ENCODE measurements around the gene HSPBP1. TPM values are rescaled to one million over a fixed set of nuclear protein-coding genes. Genes with fewer than 3 reads are reported as not detected.
A peak's percentile ranks its signal among the peaks of the same experiment; 100 is the strongest.

HSPBP1 gene
- total RNA-seq, 2 donors from 2014 or later: 20.8 to 56.6 TPM

DNA sequence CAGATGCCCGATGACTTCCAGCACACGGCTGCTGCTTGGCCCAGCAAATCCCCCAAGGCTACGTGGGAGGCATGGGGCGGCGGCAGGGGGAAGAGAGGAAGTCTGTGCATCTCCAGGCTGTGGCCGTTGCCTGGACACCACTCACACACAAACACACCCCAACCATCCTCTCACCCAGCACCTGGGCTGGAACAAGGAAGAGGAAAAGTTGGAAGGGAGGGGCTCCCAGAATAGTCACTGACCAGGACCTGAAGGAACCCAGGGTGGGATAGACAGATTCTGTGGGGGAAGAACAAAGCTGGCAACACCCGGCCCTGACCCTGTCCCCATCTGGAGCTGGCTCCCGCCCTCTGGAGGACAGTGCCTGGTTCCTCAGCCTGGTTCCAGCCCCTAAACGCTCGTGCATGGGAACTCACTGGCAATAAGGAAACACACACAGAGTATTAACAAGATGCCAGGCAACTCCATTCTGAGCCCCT is 32.2 kb downstream of the HSPBP1 start:
- Mint-ChIP-seq H3K27me3 (no peaks in the 10 kb centered on the region), H3K36me3 (ENCODE audit: low read depth) (peaks cover 77% of the 10 kb centered on the region), H3K9me3 (no peaks in the 10 kb centered on the region), H3K4me1 (peaks cover 27% of the 10 kb centered on the region), H3K4me3 (no peak overlapping the region), H3K27ac (peak overlapping the region; percentile 67)
- no peak for ATAC-seq (replicated peaks)

DNA sequence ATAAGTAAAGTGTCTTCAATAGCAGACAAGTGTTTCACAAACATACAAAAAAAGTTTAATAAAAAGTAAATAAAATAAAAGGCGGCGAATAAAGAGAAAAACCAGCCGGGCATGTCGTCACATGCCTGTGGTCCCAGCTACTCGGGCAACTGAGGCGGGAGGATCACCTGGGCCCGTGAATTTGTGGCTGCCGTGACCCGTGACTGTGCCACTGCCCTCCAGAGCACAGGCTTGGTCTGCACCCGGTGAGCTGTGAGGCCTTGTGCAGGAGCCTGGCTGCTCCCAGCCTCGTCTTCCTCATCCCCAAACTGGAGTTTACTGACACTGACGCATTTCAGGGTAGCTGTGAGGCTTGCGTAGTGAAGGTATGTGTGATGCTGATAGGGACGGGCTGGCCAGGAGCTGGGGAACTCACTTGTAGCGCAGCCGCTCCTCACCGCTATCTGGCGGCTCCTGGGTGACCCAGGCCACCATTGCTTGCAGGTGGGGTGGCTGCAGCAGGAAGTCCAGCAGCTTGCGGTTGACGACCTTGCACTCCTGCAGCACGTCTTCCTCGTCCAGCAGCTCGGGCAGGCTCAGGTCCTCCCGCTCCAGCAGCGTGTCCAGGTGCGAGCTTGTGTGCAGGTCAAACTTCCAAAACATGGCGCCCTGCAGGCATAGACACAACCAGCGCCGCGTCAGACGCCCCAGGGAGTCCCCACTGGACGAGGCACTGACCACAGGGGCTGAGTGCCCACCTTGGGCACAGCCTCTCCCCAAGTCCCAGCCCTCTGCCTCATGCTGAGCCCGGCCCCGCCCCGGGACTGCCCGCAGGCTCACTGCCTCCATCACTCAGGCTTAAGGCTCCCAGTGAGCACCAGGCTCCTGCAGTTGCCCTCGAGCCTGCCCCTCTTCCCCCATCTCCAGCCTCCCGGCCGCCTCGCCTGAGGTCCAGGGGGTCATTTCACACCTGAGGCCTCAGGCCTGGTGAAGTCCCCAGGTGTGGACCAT is 33.2 kb downstream of the HSPBP1 start:
- no peak overlapping the region for H3K4me3 Mint-ChIP-seq
- H3K9me3 Mint-ChIP-seq: no peaks in the 10 kb centered on the region
- H3K27ac Mint-ChIP-seq: no peak overlapping the region
- H3K4me1 Mint-ChIP-seq: peaks cover 25% of the 10 kb centered on the region
- no peak for ATAC-seq (replicated peaks)
- H3K27me3 Mint-ChIP-seq: no peaks in the 10 kb centered on the region
- peaks cover 78% of the 10 kb centered on the region for H3K36me3 Mint-ChIP-seq (ENCODE audit: low read depth)

DNA sequence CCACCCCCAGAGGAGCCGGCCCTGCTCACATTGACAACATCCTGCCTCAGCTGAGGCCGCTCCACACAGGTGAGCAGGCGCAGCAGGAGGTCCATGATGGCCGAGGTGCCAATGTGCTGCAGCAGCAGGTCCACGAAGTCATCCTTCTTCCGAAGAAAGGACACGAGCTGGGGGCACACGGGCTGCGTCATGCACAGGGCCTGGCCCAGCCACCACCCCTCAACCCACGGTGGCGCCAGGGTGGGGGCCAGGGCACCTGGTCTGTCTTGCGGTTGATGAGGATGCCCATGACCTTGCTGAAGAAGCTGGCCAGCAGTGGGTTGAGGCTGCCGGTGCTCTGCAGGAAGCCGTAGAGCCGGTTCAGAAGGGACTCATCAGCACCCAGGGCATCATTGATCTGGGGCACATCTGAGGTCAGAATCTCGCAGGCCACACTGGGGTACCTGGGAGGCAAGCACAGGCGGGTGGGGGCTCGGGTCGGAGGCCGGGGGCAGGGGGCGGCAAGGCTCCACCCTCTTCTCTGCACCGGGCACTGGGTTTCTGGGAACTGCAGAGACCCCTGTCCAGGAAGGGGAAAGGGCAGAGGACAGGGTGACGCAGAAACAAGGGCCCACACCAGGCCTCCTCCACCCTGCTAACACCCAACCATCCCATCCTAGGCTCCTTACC is 34.5 kb downstream of the HSPBP1 start:
- Mint-ChIP-seq H3K27me3 (no peaks in the 10 kb centered on the region), H3K4me1 (peaks cover 12% of the 10 kb centered on the region), H3K4me3 (no peak overlapping the region), H3K9me3 (no peaks in the 10 kb centered on the region), H3K36me3 (ENCODE audit: low read depth) (peaks cover 77% of the 10 kb centered on the region), H3K27ac (no peak overlapping the region)
- no peak for ATAC-seq (replicated peaks)

DNA sequence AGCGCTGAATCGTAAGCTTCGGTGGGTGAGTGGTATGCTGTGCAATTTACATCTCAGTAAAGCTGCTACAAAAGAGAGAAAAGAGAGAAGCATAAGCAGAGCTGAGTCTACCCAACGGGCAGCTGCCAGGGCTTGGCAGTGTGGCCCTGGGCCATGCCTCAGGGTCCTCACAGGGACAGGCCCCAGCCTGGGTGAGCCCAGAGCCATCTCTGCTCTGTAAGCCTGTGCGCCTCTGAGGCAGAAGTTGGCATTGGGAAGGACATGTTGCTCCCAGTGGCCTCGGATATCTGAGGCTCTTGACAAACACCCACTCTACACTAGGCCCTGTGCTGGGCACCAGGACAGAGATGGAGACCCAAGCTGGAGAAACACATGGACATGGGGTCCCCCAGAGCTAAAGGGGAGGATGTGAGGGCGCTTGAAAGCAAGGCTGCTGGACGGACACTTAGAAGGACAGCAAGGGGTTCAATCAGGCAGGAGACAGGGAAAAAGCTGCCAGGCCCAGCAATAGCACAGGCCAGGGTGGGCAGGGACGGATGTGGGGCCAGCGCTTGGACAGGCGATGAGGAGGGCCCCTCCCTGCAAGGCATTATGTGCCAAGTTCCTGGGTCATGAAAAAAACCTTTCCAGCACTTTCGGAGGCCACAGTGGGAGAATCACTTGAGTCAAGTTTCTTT is 35.8 kb downstream of the HSPBP1 start:
- peaks cover 11% of the 10 kb centered on the region for H3K4me1 Mint-ChIP-seq
- no peak for ATAC-seq (replicated peaks)
- no peaks in the 10 kb centered on the region for H3K27me3 Mint-ChIP-seq
- peaks cover 86% of the 10 kb centered on the region for H3K36me3 Mint-ChIP-seq (ENCODE audit: low read depth)
- H3K9me3 Mint-ChIP-seq: no peaks in the 10 kb centered on the region
- no peak overlapping the region for H3K27ac Mint-ChIP-seq
- H3K4me3 Mint-ChIP-seq: no peak overlapping the region

DNA sequence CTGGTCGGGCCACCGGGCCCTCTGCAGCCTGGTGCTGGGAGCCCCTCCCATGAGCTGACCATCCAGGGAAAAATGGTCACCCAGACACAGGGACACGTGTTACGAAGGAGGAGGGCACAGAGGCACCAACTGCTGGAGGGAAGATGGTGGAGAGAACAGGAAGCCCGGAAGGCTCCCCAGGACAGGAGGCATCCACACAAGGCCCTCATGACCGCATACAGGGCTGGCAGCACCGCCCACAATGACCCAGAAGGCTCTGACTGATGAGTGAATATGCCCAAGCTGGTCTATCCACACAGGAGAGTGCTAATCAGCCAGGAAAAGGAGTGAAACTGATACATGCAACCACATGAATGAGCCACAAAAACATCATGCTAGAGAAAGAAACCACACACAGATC is 37.4 kb downstream of the HSPBP1 start:
- H3K4me3 Mint-ChIP-seq: no peak overlapping the region
- peak; percentile 86 for ATAC-seq (replicated peaks)
- no peaks in the 10 kb centered on the region for H3K9me3 Mint-ChIP-seq
- H3K4me1 Mint-ChIP-seq: peaks cover 5% of the 10 kb centered on the region
- H3K36me3 Mint-ChIP-seq (ENCODE audit: low read depth): peaks cover 91% of the 10 kb centered on the region
- H3K27ac Mint-ChIP-seq: peak overlapping the region; percentile 70
- no peaks in the 10 kb centered on the region for H3K27me3 Mint-ChIP-seq

DNA sequence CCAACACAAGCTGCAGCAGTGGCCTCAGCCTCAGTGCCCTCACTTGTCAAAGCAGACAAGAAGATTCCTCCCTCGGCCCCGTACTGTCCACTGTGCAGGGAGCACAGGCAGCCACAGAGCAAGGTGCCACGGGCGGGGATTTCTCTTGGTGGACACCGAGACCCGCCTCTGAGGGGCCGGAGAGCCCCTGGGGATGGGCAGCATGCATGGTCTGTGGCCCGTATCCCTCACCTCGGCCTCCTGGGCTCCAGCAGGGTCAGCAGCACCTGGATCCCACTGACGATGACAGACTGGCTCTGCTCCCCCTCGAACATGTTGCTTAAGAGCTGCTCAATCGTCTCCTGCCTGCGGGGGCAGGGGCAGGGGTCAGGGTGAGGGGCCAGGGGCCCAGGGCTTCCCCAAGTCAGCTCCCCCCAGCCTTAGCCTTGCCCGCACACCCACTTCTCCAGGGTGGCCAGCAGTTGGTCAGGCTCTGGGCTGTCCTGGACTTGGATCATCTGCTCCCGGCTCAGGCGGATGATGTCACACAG is 37.9 kb downstream of the HSPBP1 start:
- no peak overlapping the region for H3K27ac Mint-ChIP-seq
- H3K36me3 Mint-ChIP-seq (ENCODE audit: low read depth): peaks cover 96% of the 10 kb centered on the region
- no peaks in the 10 kb centered on the region for H3K27me3 Mint-ChIP-seq
- ATAC-seq (replicated peaks): no peak
- peaks cover 5% of the 10 kb centered on the region for H3K4me1 Mint-ChIP-seq
- H3K9me3 Mint-ChIP-seq: no peaks in the 10 kb centered on the region
- H3K4me3 Mint-ChIP-seq: no peak overlapping the region

DNA sequence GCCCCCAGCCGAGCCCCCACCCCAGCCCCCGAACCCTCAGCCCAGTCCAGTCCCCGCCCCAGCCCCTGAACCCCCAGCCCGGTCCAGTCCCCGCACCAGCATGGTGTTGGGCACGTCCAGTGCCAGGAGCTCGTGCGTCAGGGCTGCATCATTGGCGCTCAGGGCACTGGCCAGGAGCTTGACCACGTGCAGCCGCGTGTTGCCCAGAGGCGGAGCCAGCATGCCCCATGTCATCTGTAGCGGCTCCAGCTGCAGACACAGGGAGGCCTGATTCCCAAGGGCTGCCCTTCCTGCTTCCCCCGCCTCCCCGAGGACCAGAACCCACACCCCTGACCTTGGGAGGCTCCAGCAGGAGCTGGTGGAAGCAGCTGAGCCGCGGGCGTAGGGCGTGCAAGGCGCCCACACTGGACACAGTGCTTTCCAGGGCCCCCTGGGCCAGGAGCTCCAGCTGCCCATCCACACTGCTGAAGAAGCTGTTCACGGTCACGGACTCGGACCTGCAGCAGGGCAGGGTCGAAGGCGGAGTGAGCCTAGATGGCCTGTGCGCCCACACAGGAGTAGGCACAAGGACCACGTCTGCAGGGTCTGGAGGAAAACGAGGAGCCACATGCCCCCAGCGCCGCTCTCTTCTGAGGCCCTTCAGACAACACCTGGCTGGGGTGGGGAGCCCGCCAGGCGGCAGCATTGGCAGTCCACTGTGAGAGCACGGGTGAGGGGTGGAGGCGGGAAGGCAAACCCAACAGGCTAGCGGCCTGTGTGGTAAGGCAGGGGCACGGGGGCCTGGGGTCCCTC is 38.6 kb downstream of the HSPBP1 start:
- Mint-ChIP-seq H3K36me3 (ENCODE audit: low read depth) (peaks cover 96% of the 10 kb centered on the region), H3K4me3 (no peak overlapping the region), H3K9me3 (no peaks in the 10 kb centered on the region), H3K27me3 (no peaks in the 10 kb centered on the region), H3K27ac (no peak overlapping the region), H3K4me1 (peaks cover 5% of the 10 kb centered on the region)
- ATAC-seq (replicated peaks): no peak

DNA sequence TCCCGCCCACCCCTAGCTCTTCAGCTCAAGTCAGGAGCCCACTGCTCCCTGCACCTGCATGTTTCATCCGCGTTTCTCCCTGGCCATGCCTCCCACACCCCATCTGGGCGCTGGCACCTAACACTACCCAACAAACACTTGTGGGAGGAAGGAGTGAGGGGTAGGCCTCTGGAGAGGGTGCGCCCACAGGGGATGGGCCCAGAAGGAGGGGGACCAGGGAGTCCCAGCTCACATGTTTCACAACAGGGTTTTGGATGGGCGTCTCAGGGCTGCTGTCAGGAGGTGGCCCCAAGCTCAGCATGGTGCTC is 39.2 kb downstream of the HSPBP1 start:
- no peak overlapping the region for H3K27ac Mint-ChIP-seq
- no peaks in the 10 kb centered on the region for H3K9me3 Mint-ChIP-seq
- H3K4me3 Mint-ChIP-seq: no peak overlapping the region
- H3K27me3 Mint-ChIP-seq: no peaks in the 10 kb centered on the region
- peaks cover 5% of the 10 kb centered on the region for H3K4me1 Mint-ChIP-seq
- ATAC-seq (replicated peaks): no peak
- H3K36me3 Mint-ChIP-seq (ENCODE audit: low read depth): peaks cover 96% of the 10 kb centered on the region

DNA sequence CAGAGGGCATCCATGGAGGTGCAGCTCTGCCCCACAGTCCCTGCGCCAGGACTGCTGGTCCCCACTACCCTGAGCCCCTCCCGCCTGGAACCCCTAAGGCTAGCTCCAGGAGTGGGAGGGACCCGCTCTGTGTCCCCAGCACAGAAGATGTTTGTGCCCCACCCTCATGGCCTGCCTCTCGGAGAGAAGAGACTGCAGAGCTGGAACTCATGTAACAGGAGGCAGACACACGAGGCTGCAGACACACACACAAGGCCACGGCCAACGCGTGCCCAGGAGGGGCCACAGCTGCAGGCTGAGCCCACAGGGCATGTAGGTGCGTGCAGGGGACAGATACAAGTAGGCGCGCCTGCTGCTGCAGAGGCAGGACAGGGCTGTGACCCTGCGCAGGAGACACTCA is 40.9 kb downstream of the HSPBP1 start:
- Mint-ChIP-seq H3K27me3 (no peaks in the 10 kb centered on the region), H3K27ac (no peak overlapping the region), H3K36me3 (ENCODE audit: low read depth) (peaks cover 96% of the 10 kb centered on the region), H3K9me3 (no peaks in the 10 kb centered on the region), H3K4me1 (peaks cover 5% of the 10 kb centered on the region), H3K4me3 (no peak overlapping the region)
- ATAC-seq (replicated peaks): no peak

DNA sequence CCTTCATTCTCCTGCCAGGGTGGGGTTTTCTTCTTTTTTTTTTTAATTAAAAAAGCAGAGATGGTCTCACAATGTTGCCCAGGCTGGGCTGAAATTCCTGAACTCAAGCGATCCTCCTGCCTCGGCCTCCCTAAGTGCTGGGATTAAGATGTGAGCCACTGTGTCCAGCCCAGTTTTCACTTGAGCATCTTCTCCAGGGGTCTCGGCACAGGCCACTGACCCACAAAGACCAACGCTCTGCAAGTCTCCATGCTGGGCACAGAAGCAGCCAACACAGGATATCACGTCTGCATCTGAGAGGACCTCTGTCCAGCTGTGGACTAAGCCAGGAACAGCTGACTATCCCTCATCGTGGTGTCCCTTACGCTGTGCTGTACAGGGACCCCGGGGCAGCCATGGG is 41.9 kb downstream of the HSPBP1 start:
- no peak for ATAC-seq (replicated peaks)
- H3K36me3 Mint-ChIP-seq (ENCODE audit: low read depth): peaks cover 96% of the 10 kb centered on the region
- H3K27ac Mint-ChIP-seq: no peak overlapping the region
- H3K9me3 Mint-ChIP-seq: no peaks in the 10 kb centered on the region
- H3K27me3 Mint-ChIP-seq: no peaks in the 10 kb centered on the region
- H3K4me3 Mint-ChIP-seq: no peak overlapping the region
- peaks cover 5% of the 10 kb centered on the region for H3K4me1 Mint-ChIP-seq

DNA sequence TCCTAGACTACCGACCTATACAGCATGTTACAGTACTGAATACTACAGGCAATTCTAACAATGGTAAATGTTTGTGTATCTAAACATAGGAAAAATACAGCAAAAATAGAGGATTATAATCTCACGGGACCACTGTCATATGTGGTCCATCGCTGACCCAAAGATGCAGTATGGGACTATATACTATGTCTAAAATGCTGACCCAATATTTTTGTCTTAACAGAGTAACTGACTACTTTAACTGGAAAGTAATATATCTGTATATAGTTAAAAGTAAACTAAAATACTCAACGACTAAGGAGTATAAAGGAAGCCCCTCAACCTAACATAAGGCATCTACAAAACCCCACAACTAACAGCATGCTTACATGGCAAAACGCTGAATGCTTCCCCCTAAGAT is 46.9 kb downstream of the HSPBP1 start:
- no peaks in the 10 kb centered on the region for H3K4me1 Mint-ChIP-seq
- peaks cover 86% of the 10 kb centered on the region for H3K36me3 Mint-ChIP-seq (ENCODE audit: low read depth)
- H3K27ac Mint-ChIP-seq: no peak overlapping the region
- no peak overlapping the region for H3K4me3 Mint-ChIP-seq
- H3K9me3 Mint-ChIP-seq: no peaks in the 10 kb centered on the region
- H3K27me3 Mint-ChIP-seq: no peaks in the 10 kb centered on the region
- ATAC-seq (replicated peaks): no peak

DNA sequence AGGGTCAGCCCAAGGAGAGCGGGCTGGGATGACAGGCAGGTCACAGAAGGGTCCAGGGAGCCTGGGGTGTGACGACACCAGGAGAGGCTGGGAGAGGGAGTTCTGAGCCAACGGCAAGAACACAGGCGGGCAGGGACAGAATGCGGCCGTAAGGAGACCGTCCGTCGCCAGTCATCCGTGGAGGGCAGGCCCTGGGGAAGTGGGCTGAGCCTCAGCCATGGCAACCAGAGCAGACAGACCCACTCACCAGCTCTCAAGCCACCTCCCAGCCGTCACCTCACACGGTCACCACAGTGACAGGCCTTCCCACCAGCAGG is 47.7 kb downstream of the HSPBP1 start:
- no peak for ATAC-seq (replicated peaks)
- H3K9me3 Mint-ChIP-seq: no peaks in the 10 kb centered on the region
- peak overlapping the region; percentile 41 for H3K27ac Mint-ChIP-seq
- H3K27me3 Mint-ChIP-seq: no peaks in the 10 kb centered on the region
- H3K36me3 Mint-ChIP-seq (ENCODE audit: low read depth): peaks cover 84% of the 10 kb centered on the region
- H3K4me3 Mint-ChIP-seq: no peak overlapping the region
- H3K4me1 Mint-ChIP-seq: no peaks in the 10 kb centered on the region

DNA sequence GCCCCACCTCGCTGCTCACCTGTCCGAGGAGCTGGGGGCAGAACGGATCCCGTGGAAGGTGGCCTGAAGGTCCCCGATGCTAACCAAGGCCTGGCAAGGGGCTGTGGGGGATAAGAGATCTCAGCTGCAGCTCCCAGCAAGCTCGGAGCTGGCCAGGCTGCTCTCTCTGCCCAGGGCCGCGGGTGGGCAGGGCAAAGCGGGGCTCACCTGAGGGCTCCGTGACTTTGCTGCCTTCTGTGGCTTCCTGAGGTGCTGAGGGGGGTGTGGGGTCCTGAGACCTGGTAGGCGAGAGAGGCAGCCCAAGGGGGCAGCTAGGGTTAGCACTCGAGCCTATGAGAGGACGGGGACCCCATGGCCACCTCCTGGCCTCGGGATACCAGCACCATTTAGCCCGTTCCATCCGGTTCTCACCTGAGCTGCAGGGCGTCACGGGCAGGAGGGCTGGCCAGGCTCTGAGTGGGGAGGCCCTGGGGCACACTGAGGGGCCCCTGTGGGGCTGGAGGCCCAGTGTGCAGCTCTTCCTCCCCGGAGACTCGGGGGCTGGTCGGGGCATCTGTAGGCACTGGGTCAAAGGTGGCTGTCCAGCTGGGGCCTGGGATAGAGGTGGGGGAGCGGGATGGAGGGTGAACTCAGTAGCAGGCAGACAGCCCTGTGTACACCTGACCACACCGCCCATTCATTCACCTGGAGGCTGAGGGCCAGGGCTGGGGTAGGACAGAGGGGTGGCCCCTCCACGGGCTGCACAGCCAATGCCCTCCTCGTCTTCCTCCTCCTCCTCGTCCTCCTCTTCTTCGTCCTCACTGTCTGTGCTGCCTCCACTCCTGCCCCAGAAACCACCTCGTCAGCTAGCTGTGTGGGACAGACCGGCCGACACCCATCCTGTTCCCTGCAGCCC is 48.3 kb downstream of the HSPBP1 start:
- H3K36me3 Mint-ChIP-seq (ENCODE audit: low read depth): peaks cover 84% of the 10 kb centered on the region
- no peaks in the 10 kb centered on the region for H3K27me3 Mint-ChIP-seq
- no peaks in the 10 kb centered on the region for H3K4me1 Mint-ChIP-seq
- H3K9me3 Mint-ChIP-seq: no peaks in the 10 kb centered on the region
- H3K27ac Mint-ChIP-seq: peak overlapping the region; percentile 41
- no peak overlapping the region for H3K4me3 Mint-ChIP-seq
- no peak for ATAC-seq (replicated peaks)
